WTC11 (cell line): Measurements from ENCODE around the gene ARHGAP22. TPM values are rescaled to one million over a fixed set of nuclear protein-coding genes. Genes with fewer than 3 reads are reported as not detected.

Experiments
- ATAC-seq: fragments of 200-7000 bp; cut with Tn5 transposase; 2 replicates; pipeline ENCODE4 v1.10.0; 2021; ENCODE audit warnings: mild to moderate bottlenecking, moderate library complexity
- CTCF ChIA-PET: fragments of 300-600 bp; sonication (Branson Sonifier 250); formaldehyde crosslinking; loops from one replicate; lab custom pipeline; 2021; ENCODE audit warnings: antibody characterized with exemption; lab: Charles Lee
- POLR2A ChIA-PET: fragments of 350-600 bp; sonication (Branson Sonifier 250); formaldehyde crosslinking; loops from one replicate; lab custom pipeline; 2021; ENCODE audit warnings: antibody characterized with exemption; lab: Charles Lee
- DNase-seq: peaks from one replicate; pipeline ENCODE4 v3.0.0; 2021; ENCODE audit warnings: low spot score
- H3K27ac Mint-ChIP-seq: 2 replicates; pipeline ENCODE4 v1.8.0; 2021; ENCODE audit warnings: mixed read lengths
- H3K27me3 Mint-ChIP-seq: 2 replicates; pipeline ENCODE4 v1.8.0; 2021; ENCODE audit warnings: low read depth, mild to moderate bottlenecking, moderate library complexity, mixed read lengths
- H3K36me3 Mint-ChIP-seq: 2 replicates; pipeline ENCODE4 v1.8.0; 2021; ENCODE audit warnings: mixed read lengths
- H3K4me1 Mint-ChIP-seq: 2 replicates; pipeline ENCODE4 v1.8.0; 2022; ENCODE audit warnings: mixed read lengths
- H3K4me3 Mint-ChIP-seq: 2 replicates; pipeline ENCODE4 v1.8.0; 2021; ENCODE audit warnings: mild to moderate bottlenecking, moderate library complexity, mixed read lengths
- H3K9me3 Mint-ChIP-seq: 2 replicates; pipeline ENCODE4 v1.8.0; 2021; ENCODE audit warnings: mixed read lengths
- CBFB ChIP-seq: sonication (generic); formaldehyde crosslinking; IDR thresholded peaks from 2 replicates; pipeline ENCODE4 v1.8.1; 2022; ENCODE audit warnings: mild to moderate bottlenecking, low read depth, missing genetic modification reagents
- CDX4 ChIP-seq: fragments of 250-450 bp; sonication (Bioruptor Pico); IDR thresholded peaks from 2 replicates; pipeline ENCODE4 v1.9.0; 2021; ENCODE audit warnings: moderate library complexity, mild to moderate bottlenecking, inconsistent platforms, borderline replicate concordance
- CREB1 ChIP-seq: sonication (generic); formaldehyde crosslinking; IDR thresholded peaks from 2 replicates; pipeline ENCODE4 v1.8.0; 2023; ENCODE audit warnings: mild to moderate bottlenecking, missing genetic modification reagents
- ELF4 ChIP-seq: sonication (generic); formaldehyde crosslinking; IDR thresholded peaks from 2 replicates; pipeline ENCODE4 v1.8.1; 2022; ENCODE audit warnings: low read depth, mild to moderate bottlenecking, moderate library complexity, missing genetic modification reagents
- IRF1 ChIP-seq: sonication (generic); formaldehyde crosslinking; IDR thresholded peaks from 2 replicates; pipeline ENCODE4 v1.8.0; 2023; ENCODE audit warnings: missing genetic modification reagents
- IRF2 ChIP-seq: sonication (generic); formaldehyde crosslinking; IDR thresholded peaks from 2 replicates; pipeline ENCODE4 v1.8.0; 2022; ENCODE audit warnings: low read depth, missing genetic modification reagents, borderline replicate concordance
- JUN ChIP-seq: sonication (generic); formaldehyde crosslinking; IDR thresholded peaks from 2 replicates; pipeline ENCODE4 v1.8.0; 2023; ENCODE audit warnings: mild to moderate bottlenecking, missing genetic modification reagents
- MYBL2 ChIP-seq: sonication (generic); formaldehyde crosslinking; IDR thresholded peaks from 2 replicates; pipeline ENCODE4 v1.8.1; 2023; ENCODE audit warnings: mild to moderate bottlenecking, moderate library complexity, missing genetic modification reagents
- NR1H2 ChIP-seq: sonication (generic); formaldehyde crosslinking; IDR thresholded peaks from 2 replicates; pipeline ENCODE4 v1.9.0; 2021; ENCODE audit warnings: mild to moderate bottlenecking, moderate library complexity, missing genetic modification reagents
- NR3C1 ChIP-seq: sonication (generic); formaldehyde crosslinking; conservative IDR thresholded peaks from 2 replicates; pipeline ENCODE4 v1.8.1; 2023; ENCODE audit warnings: low read depth, mild to moderate bottlenecking, missing genetic modification reagents
- SOX15 ChIP-seq: fragments of 250-450 bp; sonication (Bioruptor Pico); IDR thresholded peaks from 2 replicates; pipeline ENCODE4 v1.9.0; 2021; ENCODE audit warnings: mild to moderate bottlenecking
- ZBTB21 ChIP-seq: sonication (generic); formaldehyde crosslinking; IDR thresholded peaks from 2 replicates; pipeline ENCODE4 v1.8.1; 2023; ENCODE audit warnings: mild to moderate bottlenecking, missing genetic modification reagents, borderline replicate concordance
- ZNF219 ChIP-seq: sonication (generic); formaldehyde crosslinking; IDR thresholded peaks from 2 replicates; pipeline ENCODE4 v1.8.0; 2023; ENCODE audit warnings: missing genetic modification reagents, mild to moderate bottlenecking, borderline replicate concordance
- ZNF263 ChIP-seq: sonication (generic); formaldehyde crosslinking; IDR thresholded peaks from 2 replicates; pipeline ENCODE4 v1.8.1; 2022; ENCODE audit warnings: low read depth, mild to moderate bottlenecking, moderate library complexity, missing genetic modification reagents
- ZNF317 ChIP-seq: sonication (generic); formaldehyde crosslinking; IDR thresholded peaks from 2 replicates; pipeline ENCODE4 v1.8.1; 2023; ENCODE audit warnings: low read depth, mild to moderate bottlenecking, moderate library complexity, missing genetic modification reagents, borderline replicate concordance
- ZNF416 ChIP-seq: fragments of 250-450 bp; sonication (Bioruptor Pico); IDR thresholded peaks from 2 replicates; pipeline ENCODE4 v1.9.0; 2021; ENCODE audit warnings: mild to moderate bottlenecking, inconsistent platforms
- total RNA-seq: library from RNA; stranded (reverse); gene quantifications from 3 replicates; pipeline ENCODE4 v1.2.3, GENCODE V29; 2021
- TF ChIP-seq, protein P1 (sequence below): fragments of 200-600 bp; IDR thresholded peaks from 2 replicates; pipeline ENCODE4 v1.8.0; 2022; ENCODE audit warnings: antibody characterized with exemption
- TF ChIP-seq, protein P2 (sequence below): fragments of 250-450 bp; sonication (Bioruptor Pico); IDR thresholded peaks from 2 replicates; pipeline ENCODE4 v1.9.0; 2021; ENCODE audit warnings: mild to moderate bottlenecking, borderline replicate concordance
- TF ChIP-seq, protein P3 (sequence below): fragments of 250-450 bp; sonication (Bioruptor Pico); IDR thresholded peaks from 2 replicates; pipeline ENCODE4 v1.8.0; 2021; ENCODE audit warnings: mild to moderate bottlenecking
- TF ChIP-seq, protein P4 (sequence below): fragments of 250-450 bp; sonication (Bioruptor Pico); IDR thresholded peaks from 2 replicates; pipeline ENCODE4 v2.1.2; 2022; ENCODE audit warnings: mild to moderate bottlenecking, moderate library complexity

ARHGAP22 gene
- total RNA-seq, 1 experiment from 2014 or later: 8.6 TPM

GRCh38 chr10:48543182-48543844 is 61.6 kb downstream of the ARHGAP22 start:
- ATAC-seq (peak; percentile 44), DNase-seq (no peak)
- Mint-ChIP-seq H3K27me3 (no peaks in the 10 kb centered on the region), H3K9me3 (peaks cover 1% of the 10 kb centered on the region; the same call in 1 of the 2 replicates), H3K27ac (no peak overlapping the region), H3K36me3 (no peaks in the 10 kb centered on the region), H3K4me3 (no peak overlapping the region), H3K4me1 (peaks cover 39% of the 10 kb centered on the region)
- ChIA-PET CTCF (interaction anchor here (0.6 to 2.6 kb wide), 5 partner anchors 9 to 113 kb away, joined by 3 to 13 read pairs (median 3); partner anchors contain the start of gene ARHGAP22), POLR2A (no interaction called here)
- TF ChIP-seq ELF4 (CRISPR knock-in tag) (no peak), ZNF317 (CRISPR knock-in tag) (no peak), NR1H2 (no peak), MYBL2 (no peak), ZNF219 (CRISPR knock-in tag) (no peak), SOX15 (CRISPR knock-in tag) (no peak), IRF2 (CRISPR knock-in tag) (no peak), ZBTB21 (no peak), CREB1 (CRISPR knock-in tag) (no peak), IRF1 (no peak), ZNF416 (no peak), CBFB (no peak), NR3C1 (CRISPR knock-in tag) (no peak), ZNF263 (CRISPR knock-in tag) (no peak), JUN (CRISPR knock-in tag) (no peak), CDX4 (CRISPR knock-in tag) (no peak)
- TF ChIP-seq, protein P1, sequence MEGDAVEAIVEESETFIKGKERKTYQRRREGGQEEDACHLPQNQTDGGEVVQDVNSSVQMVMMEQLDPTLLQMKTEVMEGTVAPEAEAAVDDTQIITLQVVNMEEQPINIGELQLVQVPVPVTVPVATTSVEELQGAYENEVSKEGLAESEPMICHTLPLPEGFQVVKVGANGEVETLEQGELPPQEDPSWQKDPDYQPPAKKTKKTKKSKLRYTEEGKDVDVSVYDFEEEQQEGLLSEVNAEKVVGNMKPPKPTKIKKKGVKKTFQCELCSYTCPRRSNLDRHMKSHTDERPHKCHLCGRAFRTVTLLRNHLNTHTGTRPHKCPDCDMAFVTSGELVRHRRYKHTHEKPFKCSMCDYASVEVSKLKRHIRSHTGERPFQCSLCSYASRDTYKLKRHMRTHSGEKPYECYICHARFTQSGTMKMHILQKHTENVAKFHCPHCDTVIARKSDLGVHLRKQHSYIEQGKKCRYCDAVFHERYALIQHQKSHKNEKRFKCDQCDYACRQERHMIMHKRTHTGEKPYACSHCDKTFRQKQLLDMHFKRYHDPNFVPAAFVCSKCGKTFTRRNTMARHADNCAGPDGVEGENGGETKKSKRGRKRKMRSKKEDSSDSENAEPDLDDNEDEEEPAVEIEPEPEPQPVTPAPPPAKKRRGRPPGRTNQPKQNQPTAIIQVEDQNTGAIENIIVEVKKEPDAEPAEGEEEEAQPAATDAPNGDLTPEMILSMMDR: no peak
- TF ChIP-seq, protein P2, sequence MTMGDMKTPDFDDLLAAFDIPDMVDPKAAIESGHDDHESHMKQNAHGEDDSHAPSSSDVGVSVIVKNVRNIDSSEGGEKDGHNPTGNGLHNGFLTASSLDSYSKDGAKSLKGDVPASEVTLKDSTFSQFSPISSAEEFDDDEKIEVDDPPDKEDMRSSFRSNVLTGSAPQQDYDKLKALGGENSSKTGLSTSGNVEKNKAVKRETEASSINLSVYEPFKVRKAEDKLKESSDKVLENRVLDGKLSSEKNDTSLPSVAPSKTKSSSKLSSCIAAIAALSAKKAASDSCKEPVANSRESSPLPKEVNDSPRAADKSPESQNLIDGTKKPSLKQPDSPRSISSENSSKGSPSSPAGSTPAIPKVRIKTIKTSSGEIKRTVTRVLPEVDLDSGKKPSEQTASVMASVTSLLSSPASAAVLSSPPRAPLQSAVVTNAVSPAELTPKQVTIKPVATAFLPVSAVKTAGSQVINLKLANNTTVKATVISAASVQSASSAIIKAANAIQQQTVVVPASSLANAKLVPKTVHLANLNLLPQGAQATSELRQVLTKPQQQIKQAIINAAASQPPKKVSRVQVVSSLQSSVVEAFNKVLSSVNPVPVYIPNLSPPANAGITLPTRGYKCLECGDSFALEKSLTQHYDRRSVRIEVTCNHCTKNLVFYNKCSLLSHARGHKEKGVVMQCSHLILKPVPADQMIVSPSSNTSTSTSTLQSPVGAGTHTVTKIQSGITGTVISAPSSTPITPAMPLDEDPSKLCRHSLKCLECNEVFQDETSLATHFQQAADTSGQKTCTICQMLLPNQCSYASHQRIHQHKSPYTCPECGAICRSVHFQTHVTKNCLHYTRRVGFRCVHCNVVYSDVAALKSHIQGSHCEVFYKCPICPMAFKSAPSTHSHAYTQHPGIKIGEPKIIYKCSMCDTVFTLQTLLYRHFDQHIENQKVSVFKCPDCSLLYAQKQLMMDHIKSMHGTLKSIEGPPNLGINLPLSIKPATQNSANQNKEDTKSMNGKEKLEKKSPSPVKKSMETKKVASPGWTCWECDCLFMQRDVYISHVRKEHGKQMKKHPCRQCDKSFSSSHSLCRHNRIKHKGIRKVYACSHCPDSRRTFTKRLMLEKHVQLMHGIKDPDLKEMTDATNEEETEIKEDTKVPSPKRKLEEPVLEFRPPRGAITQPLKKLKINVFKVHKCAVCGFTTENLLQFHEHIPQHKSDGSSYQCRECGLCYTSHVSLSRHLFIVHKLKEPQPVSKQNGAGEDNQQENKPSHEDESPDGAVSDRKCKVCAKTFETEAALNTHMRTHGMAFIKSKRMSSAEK (CRISPR knock-in tag): no peak
- TF ChIP-seq, protein P3, sequence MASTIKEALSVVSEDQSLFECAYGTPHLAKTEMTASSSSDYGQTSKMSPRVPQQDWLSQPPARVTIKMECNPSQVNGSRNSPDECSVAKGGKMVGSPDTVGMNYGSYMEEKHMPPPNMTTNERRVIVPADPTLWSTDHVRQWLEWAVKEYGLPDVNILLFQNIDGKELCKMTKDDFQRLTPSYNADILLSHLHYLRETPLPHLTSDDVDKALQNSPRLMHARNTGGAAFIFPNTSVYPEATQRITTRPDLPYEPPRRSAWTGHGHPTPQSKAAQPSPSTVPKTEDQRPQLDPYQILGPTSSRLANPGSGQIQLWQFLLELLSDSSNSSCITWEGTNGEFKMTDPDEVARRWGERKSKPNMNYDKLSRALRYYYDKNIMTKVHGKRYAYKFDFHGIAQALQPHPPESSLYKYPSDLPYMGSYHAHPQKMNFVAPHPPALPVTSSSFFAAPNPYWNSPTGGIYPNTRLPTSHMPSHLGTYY (CRISPR knock-in tag): no peak
- TF ChIP-seq, protein P4, sequence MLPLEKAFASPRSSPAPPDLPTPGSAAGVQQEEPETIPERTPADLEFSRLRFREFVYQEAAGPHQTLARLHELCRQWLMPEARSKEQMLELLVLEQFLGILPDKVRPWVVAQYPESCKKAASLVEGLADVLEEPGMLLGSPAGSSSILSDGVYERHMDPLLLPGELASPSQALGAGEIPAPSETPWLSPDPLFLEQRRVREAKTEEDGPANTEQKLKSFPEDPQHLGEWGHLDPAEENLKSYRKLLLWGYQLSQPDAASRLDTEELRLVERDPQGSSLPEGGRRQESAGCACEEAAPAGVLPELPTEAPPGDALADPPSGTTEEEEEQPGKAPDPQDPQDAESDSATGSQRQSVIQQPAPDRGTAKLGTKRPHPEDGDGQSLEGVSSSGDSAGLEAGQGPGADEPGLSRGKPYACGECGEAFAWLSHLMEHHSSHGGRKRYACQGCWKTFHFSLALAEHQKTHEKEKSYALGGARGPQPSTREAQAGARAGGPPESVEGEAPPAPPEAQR: no peak
